Measurements from ENCODE around the gene DZIP1L.
"Not testable (repeated sequence)": the region's sequence is repeated elsewhere in the genome, so short reads cannot be mapped to it uniquely, and the experiment has no call there.

DZIP1L gene, protein sequence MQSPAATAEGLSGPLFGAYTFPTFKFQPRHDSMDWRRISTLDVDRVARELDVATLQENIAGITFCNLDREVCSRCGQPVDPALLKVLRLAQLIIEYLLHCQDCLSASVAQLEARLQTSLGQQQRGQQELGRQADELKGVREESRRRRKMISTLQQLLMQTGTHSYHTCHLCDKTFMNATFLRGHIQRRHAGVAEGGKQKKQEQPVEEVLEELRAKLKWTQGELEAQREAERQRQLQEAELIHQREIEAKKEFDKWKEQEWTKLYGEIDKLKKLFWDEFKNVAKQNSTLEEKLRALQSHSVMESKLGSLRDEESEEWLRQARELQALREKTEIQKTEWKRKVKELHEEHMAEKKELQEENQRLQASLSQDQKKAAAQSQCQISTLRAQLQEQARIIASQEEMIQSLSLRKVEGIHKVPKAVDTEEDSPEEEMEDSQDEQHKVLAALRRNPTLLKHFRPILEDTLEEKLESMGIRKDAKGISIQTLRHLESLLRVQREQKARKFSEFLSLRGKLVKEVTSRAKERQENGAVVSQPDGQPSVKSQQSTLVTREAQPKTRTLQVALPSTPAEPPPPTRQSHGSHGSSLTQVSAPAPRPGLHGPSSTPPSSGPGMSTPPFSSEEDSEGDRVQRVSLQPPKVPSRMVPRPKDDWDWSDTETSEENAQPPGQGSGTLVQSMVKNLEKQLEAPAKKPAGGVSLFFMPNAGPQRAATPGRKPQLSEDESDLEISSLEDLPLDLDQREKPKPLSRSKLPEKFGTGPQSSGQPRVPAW

DNA sequence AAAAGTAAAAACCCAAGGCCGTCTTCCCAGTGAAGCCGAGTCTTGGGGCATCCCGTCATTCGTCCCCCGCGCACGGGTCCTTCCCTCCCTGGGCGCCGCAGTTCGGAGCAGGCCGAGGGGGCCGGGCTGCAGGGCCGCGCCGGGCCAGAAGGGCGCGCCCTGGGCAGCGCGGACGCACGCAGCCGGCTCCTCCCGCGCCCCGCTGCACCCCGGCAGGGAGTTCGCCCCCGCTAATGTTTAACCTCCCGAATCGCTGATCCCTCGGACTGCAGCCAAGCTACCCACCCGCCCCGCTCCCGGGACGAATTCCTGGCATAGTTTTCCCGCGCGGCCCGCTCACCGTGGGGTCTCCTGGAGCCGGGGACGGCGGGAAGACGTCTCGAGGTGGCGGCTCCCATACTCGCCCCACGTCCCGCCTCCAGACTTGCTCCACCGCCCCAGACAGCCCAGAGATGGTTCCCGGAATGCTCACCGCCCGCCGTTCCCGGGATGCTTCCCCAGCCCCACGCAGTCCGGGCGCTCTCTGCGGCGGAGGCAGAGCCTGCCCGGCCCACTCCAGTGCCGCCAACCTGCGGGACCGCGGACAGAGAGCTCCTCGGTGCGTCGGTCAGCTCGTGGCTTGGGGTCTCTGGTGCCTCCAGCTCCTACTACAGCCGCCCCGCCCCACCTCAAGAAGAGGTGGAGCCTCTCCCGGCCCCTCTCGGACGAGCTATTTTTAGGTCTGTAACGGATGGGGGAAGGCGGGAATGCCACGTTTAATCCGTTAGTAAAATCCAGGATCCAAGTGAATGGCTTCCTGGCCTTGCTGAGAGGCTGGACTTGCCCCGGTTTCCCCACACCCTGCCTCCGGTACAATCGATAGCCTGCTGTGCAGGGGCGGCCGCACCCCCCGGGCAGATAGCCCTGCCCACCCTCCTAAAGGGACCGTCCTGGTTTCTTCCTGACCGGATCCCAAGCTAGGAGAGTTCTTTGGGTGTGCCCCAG is at the start of gene DZIP1L:
Gene DZIP1L, minus strand, starts transcription at position 621 of the 984 bp plus-strand sequence. CDS start 11,637 bp downstream, outside the sequence.
- DNase-seq = peak; percentile 51

DNA sequence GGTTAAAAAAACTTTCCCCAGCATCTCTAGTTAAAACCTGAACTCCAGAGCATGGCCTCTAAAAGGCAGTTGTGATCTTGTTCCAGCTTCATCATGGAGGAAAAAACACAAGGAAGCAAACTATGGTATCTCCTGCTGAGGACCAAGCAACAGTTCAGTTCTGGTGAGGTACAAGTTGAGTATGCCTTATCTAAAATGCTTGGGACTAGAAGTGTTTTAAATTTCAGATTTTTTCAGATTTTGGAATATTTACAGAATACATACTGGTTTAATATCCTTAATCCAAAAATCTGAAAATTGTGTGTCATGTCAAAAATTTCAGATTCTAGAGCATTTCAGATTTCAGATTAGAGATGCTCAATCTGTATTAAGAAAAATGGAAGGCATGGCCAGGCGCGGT is 49.7 kb upstream of the DZIP1L start:
- no peak for DNase-seq

DNA sequence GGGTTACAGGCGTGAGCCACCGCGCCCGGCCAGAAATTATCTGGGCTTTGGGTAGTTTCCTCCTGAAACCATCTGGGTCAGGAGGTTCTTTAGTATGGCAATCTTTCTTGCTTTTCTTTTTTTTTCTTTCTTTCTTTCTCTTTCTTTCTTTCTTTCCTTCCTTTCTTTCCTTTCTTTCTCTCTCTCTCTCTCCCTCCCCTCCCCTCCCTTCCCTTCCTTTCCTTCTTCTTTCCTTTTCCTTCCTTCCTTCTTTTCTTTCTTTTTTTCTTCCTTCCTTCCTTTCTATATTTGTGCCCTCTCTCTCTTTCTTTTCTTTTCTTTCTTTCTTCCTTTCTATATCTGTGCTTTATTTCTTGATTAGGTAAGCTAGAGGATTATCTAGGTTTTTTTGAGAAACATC is 42.3 kb upstream of the DZIP1L start:
- no peak for DNase-seq

DNA sequence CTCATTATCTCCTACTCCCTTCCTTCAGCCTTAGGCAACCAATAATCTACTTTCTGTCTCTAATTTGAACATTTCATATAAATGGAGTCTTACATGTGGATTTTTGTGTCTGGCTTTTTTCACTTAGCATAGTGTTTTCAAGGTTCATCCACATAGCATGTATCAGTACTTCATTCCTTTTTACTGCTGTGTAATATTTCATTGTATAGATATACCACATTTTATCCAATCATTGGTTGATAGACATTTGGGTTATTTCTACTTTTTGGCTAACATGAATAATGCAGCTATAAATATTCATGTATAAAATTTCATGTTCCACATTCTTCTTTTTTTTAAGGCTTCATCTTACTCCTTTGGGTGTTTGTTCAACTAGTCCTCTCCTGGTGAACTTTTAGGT is 39.1 kb upstream of the DZIP1L start:
- no peak for DNase-seq

DNA sequence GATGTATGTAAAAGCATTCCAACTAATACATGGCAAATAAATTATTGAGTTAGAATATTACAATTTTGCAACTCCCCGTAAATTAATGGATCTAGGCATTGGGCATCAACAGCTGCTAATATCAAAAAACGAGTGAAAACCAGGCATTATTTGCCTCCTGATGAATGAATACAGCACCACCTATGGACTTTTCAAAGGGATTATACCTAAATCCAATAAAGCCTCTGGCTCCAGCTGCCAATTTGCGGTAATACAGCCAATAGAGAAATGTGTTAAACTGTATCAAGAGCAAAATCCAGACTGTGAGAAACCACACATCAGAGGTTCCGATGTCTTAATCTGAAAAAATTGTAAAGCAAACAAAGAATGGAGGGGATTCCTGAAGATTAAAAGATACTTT is 33.1 kb upstream of the DZIP1L start:
- DNase-seq = peak; percentile 70

DNA sequence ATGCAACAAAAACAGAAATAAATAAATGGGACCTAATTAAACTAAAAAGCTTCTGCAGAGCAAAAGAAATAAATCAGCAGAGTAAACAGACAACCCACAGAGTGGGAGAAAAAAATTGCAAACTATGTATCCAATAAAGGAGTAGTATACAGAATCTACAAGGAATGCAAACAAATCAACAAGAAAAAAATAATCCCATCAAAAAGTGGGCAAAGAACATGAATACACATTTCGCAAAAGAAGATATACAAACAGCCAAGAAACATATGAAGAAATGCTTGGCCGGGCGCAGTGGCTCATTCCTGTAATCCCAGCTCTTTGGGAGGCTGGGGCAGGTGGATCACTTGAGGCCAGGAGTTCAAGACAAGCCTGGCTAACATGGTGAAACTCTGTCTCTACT is 26.8 kb upstream of the DZIP1L start:
- DNase-seq = not testable (repeated sequence)

DNA sequence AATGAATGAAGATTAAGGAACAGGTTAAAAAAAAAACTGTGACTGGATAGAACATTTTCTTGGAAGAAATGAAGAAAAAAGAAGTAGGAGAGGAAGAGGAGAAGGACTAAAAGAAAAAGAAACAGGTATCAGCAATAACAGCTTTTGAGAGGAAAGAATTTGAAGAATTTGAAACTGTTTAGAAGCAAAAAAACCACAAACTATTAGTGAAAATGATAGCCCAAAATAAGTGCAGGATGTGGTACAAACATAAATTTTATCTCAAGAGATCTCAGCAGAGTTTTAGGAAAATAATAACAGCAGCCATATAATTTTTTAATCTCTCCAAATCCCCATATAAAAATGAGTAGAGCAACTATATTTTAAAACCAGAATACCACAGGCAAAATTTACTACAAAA is 25.5 kb upstream of the DZIP1L start:
- DNase-seq = no peak

DNA sequence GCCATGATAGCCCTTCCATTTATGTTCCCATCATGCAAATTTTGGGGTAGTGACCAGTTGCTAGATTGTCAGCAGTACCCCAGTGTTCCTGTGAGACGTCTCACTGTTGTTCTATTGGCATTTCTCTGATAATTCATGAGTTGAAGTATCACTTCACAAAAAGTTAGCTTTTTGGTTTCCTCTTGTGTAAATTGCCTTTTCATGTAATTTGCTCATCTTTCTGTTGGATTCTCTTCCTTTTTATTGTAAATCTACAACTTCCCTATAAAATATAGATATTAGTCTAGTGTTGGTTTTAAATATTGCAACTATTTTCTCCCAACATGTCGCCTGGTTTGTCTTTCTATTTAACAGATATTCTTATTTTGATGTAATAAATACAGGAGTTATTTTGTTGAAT is 24.3 kb upstream of the DZIP1L start:
- DNase-seq = no peak

DNA sequence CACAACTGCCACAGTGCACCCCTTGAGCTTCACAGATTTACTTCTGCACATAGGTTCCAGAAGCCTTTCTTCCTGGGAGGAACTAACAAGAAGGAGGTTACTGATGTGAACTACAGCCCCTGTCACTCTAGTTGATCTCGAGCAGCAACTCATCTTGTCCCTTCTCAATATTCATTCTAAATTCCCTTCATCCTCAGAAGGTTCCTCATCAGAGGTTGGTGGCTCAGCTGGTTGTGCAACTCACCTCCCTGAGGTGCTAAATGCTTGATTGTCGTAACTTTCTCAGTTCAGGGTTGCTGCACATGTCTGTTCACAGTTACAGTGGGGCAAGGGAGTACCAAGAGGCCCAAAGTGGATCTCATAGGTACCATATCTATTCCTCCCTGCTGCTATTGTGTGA is 22.5 kb upstream of the DZIP1L start:
- DNase-seq = no peak

DNA sequence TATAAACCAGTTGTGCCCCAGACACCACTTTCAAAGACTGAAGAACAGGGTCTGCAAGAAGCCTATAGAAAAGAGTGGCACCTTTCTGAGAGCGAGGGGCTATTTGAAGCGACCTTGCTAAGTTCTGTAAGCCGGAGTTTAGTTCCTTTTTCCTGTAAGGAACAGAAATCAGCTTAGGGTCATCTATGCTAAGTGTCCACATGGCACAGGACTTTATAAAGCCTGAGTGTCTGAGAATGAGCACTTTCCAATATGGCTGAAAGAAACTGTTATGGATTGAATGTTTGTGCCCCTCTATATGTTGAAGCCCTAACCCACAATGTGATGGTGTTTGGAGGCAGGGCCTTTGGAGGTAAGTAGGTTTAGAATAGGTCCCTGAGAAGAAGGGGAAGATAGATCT is 20.8 kb upstream of the DZIP1L start:
- no peak for DNase-seq

DNA sequence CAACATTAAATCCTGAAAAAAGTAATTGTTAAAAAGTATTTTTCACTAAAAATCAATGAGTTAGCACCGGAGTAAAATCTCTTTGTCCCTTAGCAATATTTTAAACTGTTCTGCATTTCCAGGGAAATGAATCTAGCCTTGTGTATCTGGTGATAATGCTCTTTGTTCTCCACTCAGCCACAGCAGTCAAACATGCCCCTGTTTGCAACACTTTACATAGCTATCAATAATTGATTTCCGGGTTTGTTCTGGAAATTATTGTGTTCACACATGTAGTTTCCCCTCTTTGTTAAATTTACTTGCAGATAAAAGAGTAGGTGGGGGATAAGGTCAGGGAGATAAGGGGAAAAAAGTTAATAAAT is 20.4 kb upstream of the DZIP1L start:
- no peak for DNase-seq

DNA sequence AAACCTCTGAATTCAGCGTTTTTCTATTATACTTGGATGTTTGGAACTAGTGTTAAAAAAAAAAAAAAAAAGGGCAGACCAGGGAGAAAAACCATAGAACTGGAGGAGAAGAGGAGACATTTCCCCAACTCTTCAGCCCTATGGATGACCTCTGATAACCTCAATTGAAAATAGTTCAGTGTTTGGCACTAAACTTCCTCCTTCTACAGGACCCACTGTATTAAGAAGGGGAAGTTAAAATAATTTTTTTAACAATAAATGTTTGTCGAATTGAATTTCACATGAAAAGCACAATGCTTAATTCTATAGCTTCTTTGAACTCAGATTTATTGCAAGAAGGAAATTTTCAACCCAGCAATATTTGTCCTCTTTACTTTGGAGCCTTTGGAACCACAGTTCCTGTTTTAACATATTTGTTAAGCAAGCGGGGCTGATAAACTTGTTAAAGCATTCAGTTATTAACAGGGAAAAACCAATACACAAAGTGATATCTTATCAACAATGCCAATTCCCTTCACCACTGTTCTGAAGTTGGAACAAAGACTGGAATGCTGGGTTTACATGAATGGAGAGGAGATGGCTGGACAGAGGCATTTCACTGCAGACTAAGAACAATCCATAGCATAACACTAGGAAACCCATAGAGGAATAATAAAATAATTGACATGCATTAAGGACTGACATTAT is 19.9 kb upstream of the DZIP1L start:
- DNase-seq = no peak

DNA sequence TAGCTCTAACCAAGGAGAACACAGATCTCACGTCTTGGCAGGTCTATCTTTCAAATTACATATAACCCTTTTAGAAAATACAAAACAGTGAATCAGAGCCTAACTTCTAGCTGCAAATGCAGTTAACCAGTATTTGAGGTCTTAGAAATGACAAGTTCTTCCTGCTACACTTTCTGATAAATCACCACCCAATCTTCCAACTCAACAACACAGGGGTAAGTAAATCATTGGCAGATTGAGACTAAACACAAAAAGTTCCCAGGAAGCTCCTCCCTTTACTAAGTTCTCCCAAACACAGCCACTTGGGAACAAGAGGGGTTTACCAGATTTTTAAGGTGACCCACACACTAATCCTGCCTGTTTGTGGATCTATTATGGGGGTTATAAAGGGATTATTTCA is 16.8 kb upstream of the DZIP1L start, which contains the start of gene A4GNT:
Gene A4GNT, minus strand, starts transcription at position 152 of the 400 bp plus-strand sequence. CDS start 1,134 bp downstream, outside the sequence.
- DNase-seq = no peak

DNA sequence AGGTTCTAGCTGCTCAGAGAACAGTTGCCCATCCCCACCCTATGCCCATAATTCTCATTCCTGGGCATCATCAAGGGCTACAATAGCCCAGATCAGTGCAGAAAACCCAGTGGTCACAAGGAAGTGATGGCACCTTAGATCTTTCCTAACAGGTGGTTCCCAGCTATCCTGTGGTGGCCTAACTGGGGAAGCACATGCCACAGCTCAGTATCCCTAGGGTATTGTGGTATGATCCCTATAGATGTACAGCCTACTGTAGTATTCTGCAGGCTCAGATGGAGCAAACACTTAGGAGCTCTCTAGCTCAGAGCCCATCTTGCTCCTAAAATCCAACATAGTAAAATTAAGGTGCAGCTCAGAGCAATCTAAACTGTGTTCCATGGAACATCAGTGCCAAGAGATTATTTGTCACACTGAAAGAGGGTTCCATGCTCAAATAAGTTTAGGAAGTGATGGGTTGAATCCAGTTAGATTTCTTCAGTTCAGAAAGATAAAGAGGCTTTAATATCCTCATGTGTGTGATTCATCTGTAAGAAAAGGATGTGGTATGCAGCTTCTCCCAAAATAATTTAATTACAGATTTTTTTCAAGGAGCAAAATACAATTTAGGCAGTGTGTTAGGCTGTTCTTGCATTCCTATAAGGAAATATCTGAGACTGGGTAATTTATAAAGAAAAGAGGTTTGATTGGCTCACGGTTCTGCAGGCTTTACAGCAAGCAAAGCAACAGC is 12.4 kb upstream of the DZIP1L start:
- no peak for DNase-seq

DNA sequence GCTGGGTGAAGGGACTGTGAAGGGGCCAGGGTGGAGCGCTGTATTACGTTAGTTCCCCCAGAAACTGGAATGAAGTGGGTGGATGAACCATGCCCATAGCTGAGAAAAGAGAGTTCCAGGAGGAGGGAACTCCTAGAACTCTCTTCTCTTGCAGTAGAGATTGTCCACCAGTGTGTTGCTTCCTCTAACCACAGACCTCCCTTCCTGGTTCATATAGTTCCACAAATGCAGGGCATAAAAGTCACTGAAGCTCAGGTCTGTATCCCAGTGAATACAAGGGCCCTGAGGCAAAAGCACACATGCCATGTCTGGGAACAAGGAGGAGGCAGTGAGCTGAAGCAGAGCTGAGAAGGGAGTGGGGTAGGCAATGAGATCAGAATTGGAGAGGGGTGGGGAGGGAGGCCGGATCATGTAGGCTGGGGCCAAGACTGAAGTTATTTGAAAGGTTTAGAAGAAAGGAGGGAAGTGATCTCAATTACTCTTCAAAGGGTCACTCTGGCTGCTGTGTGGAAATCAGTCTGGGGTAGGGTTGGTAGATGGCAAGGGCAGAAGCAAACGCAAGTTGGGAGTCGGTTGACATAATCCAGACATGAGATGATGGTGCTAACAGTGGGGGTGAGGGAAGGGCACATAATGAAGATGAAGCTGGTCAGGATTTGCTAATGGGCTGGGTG is 10.3 kb upstream of the DZIP1L start:
- no peak for DNase-seq

DNA sequence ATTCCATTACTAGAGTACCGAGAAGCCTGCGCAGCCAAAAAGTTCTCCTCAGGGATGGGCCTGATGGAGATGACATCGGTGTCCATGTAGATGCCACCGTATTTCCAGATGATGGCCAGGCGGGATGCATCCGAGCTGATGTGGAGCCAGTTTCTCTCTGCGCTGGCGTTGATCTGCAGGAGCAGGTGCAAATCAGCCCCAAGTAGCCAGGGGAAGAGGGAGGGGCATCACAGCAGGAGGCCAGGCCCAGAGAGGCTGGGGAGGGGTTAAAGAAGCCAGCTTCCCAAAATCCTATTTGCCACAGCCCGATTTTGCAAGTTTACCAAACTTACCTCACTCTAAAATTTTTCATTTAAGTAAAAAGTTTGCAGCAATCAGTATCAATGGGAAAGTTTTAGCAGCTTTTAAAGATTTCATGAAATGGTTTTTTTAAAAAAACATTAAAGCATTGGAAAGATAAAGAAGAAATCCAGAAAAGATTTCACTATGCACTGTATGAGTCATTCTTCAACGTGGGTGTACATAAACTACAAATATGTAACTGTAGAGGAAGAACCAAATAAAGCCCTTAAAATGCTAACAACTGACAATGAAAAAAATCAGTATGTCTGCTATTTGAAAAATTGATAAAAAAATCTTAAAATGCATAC is 9.4 kb upstream of the DZIP1L start:
- no peak for DNase-seq

DNA sequence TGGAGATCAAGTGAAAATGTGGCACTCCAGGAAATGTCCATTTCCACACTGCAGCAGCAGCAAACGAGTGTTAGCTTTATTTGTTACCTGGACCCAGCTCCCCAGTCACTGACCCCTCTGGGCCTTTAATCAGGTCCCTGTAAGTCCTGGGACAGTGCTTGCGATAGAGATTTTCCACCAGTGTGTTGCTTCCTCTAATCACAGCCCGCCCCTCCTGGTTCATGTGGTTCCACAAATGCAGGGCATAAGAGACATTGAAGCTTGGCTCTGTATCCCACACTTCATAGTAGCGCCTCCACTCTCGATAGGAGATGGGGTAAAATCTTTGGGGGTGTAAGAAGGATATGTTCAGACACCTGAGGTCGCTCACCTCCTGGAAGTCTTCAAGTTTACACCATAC is 8.8 kb upstream of the DZIP1L start:
- DNase-seq = no peak

DNA sequence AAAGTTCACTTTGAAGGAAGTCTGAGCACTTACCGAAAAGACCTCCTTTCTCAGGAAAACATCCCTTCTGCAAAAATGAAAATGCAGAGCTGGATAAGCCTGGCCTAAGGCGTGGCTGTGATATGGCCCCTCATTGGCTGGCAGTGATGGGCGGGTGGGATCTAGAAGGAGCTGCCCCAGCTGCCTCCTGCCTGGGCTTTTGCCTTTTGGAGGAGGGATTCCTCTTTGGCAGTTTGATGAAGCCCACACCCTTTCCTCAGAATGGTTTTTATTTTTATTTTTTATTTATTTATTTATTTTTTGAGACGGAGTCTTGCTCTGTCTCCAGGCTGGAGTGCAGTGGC is 4.0 kb upstream of the DZIP1L start:
- DNase-seq = no peak

DNA sequence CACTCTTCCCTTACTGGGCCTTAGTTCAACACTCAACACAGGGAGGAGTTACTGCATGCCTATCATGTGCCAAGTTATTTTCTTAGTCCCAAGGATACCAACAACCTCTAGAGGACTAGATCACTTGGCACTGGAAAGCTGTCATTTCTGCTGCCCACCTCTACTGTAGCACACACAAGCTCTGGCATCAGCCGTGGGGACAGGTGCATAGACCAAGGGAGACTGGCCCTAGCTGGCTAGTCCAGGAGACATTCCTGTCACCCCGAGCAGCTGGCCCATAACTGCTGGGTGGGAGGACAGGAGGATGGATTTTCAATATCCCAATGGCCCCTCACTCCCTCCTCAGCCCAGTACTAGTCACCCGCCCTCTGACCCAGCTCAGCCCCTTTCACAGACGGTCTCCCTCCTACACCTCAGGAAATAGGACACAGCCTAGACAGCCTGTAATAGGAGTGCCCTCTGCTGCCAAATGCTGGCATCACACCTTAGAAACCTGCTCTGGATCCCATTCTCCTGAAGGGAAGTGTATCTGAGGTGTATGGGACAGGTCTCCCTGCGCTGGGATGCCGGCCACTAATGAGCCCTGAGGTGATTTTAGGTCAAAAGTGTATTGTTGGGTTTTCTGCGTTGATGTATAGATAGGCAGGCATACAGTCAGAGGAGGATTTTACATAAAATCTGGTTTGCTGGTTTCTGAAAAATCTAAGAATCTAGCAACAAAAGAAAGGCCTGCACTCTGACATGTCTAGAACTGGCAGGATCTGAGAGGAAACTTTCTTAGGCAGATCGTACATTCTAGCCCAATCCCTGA is 3.4 kb upstream of the DZIP1L start:
- DNase-seq = peak; percentile 34

DNA sequence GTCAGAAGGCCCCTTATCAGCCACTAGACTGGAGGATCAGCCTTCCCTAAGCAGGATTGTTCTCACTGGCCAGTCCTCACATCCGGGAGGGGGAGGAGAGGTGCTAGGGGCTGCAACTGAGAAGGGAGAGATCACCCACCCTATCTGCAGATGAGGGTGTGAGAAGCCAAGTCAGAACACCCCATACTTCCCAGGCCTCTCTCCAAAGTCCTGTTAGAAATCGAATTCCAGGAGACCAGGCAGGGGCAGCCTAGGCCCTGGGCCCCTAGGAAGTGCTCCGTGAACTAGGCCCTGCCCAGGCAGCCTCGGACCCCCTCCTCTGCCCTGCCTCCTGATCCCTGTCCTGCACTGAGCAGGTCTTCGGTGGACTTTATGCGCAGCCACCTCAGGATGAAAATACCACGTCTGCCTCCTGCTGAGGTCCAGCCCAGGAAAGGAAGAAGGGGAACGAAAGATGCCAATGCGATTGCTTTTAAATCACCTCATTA is 933 bp downstream of the DZIP1L start:
- DNase-seq = no peak

Measured in NCI-H524 treated with DMSO at 0.1 percent for 48 hours (cell line).